Peyer's patch (tissue), 4 donors: ENCODE results near the gene EPPIN. TPM values are rescaled to one million over a fixed set of nuclear protein-coding genes. Genes with fewer than 3 reads are reported as not detected.
A peak's percentile ranks its signal among the peaks of the same experiment; 100 is the strongest.

Source experiments
- DNase-seq, 3 donors: peaks; one replicate each; pipeline ENCODE4 v3.0.0-alpha.2; 2017 to 2019
- H3K27ac ChIP-seq, 4 donors: fragments of 200-600 bp; sonication (generic); one replicate each; pipeline ENCODE4 v1.5.1; 2016 to 2019
- H3K27me3 ChIP-seq, 2 donors: fragments of 200-600 bp; sonication (generic); one replicate each; pipeline ENCODE4 v1.5.1; 2019
- H3K36me3 ChIP-seq, 3 donors: fragments of 200-600 bp; sonication (generic); one replicate each; pipeline ENCODE4 v1.5.1; 2016 to 2019
- H3K4me1 ChIP-seq, 4 donors: fragments of 200-600 bp; sonication (generic); one replicate each; pipeline ENCODE4 v1.5.1; 2016 to 2019
- H3K4me3 ChIP-seq, 4 donors: fragments of 200-600 bp; sonication (generic); 1 replicate in 3 of 4; 2 replicates in 1 of 4; pipeline ENCODE4 v1.5.1; 2016 to 2019; ENCODE audit warnings: mild to moderate bottlenecking in 1 of 4
- H3K9me3 ChIP-seq, 4 donors: fragments of 200-600 bp; sonication (generic); one replicate each; pipeline ENCODE4 v1.5.1; 2016 to 2019; ENCODE audit warnings: mild to moderate bottlenecking in 1 of 4
- POLR2A ChIP-seq, 2 donors: fragments of 450-650 bp; IDR thresholded peaks; one replicate each; pipeline ENCODE4 v1.5.1; 2017; ENCODE audit warnings: antibody characterized with exemption in 2 of 2, mild to moderate bottlenecking in 2 of 2, moderate library complexity in 2 of 2
- total RNA-seq, 4 donors: library from RNA; depleted of rRNA; stranded (reverse); fragments of >200 nt; gene quantifications; one replicate each; pipeline ENCODE4 v1.1.0, GENCODE V29; 2016
- TF ChIP-seq, protein P1 (sequence below), 6 experiments: fragments of 450-650 bp in 4 of 6; fragments of 200-600 bp in 2 of 6; sonication (generic) in 1 of 6; IDR thresholded peaks; one replicate each; pipeline ENCODE4 v1.5.1; 2017 to 2019; ENCODE audit warnings: antibody characterized with exemption in 6 of 6, mild to moderate bottlenecking in 3 of 6, moderate library complexity in 1 of 6

Gene EPPIN
- total RNA-seq, 4 donors from 2014 or later, result not detected

DNA sequence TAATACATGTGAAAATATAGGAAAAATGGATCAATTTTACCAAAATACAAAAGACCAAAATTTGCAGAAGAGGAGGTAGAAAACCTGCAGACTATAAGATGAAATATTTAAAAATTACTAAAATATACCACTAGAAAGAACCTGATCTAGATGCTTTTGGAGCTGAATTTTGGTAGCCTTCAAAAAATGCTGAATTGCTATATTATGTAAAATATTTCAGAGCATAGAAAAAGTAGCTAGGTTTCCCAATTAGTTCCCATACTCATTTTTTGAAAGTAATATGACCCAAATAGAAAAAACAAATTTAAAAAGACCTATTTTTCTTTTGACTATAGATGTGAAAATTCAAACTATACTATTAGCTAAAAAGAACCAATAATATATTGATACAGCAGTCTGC lies 3.6 kb upstream of the EPPIN start:
- H3K4me3 ChIP-seq, result no peak overlapping the region
- H3K36me3 ChIP-seq, result no peaks in the 10 kb centered on the region
- H3K4me1 ChIP-seq, result no peaks in the 10 kb centered on the region
- no peak for TF ChIP-seq POLR2A (IDR thresholded peaks at IDR 0.05)
- no peak overlapping the region for H3K27ac ChIP-seq
- H3K27me3 ChIP-seq, result no peaks in the 10 kb centered on the region
- no peaks in the 10 kb centered on the region for H3K9me3 ChIP-seq
- no peak for DNase-seq

DNA sequence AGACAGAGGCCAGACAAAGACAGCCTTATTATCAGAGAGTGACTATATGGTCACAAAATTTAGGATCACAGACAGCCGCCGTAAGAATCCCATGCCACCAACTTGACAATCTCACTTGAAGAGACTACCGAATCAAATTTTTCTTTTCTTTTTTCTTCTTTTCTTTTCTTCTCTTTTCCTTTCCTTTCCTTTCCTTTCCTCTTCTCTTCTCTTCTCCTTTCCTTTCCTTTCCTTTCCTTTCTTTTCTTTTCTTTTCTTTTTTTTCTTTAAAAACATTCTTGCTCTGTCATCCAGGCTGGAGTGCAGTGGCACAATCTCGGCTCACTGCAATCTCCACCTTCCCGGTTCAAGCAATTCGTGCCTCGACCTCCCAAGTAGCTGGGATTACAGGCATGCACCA lies 1.2 kb upstream of the EPPIN start:
- Histone ChIP-seq H3K27ac (no peak overlapping the region), H3K9me3 (no peaks in the 10 kb centered on the region), H3K27me3 (no peaks in the 10 kb centered on the region), H3K36me3 (no peaks in the 10 kb centered on the region), H3K4me1 (no peaks in the 10 kb centered on the region), H3K4me3 (no peak overlapping the region)
- DNase-seq, result no peak
- TF ChIP-seq, protein P1, sequence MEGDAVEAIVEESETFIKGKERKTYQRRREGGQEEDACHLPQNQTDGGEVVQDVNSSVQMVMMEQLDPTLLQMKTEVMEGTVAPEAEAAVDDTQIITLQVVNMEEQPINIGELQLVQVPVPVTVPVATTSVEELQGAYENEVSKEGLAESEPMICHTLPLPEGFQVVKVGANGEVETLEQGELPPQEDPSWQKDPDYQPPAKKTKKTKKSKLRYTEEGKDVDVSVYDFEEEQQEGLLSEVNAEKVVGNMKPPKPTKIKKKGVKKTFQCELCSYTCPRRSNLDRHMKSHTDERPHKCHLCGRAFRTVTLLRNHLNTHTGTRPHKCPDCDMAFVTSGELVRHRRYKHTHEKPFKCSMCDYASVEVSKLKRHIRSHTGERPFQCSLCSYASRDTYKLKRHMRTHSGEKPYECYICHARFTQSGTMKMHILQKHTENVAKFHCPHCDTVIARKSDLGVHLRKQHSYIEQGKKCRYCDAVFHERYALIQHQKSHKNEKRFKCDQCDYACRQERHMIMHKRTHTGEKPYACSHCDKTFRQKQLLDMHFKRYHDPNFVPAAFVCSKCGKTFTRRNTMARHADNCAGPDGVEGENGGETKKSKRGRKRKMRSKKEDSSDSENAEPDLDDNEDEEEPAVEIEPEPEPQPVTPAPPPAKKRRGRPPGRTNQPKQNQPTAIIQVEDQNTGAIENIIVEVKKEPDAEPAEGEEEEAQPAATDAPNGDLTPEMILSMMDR (IDR thresholded peaks at IDR 0.05), result no peak
- no peak for TF ChIP-seq POLR2A (IDR thresholded peaks at IDR 0.05)

DNA sequence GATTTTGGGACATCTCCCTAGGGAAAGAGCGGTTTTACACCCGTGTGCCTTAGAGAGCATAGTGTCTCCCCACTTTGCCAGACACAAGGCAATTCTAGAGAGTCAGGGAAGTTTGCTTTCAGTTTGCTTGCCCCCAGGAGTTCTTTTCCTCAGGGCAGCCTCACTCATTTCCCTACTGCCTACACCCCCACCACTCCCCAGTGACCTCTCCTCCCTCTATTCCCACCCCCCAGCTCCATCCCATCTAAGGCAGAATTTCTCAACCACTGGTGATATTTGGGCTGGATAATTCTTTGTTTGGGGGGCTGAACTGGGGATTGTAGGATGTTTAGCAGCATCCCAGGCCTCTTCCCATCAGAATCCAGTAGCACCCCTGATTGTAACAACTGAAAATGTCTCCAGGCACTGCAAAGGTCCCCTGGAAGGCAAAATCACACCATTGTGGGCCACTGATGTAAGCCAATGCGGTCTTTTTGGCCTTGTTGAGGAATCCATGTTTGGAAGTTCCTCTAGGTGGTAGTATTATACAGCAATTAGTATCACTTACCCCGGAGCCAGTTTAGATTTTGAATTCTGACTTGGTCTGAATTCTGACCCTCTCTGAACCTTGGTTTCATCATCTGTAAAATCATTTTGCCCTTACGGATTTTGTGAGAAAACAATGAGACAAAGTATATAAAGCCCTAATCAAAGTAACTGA lies 1.3 kb downstream of the EPPIN start:
- DNase-seq, result no peak
- Histone ChIP-seq H3K36me3 (no peaks in the 10 kb centered on the region), H3K27me3 (no peaks in the 10 kb centered on the region), H3K9me3 (no peaks in the 10 kb centered on the region), H3K27ac (no peak overlapping the region), H3K4me3 (no peak overlapping the region), H3K4me1 (no peaks in the 10 kb centered on the region)
- TF ChIP-seq POLR2A (IDR thresholded peaks at IDR 0.05), result no peak
- TF ChIP-seq, protein P1 (IDR thresholded peaks at IDR 0.05), result peak in 3 of 6 experiments; percentile 44 to 49 (median 46)

DNA sequence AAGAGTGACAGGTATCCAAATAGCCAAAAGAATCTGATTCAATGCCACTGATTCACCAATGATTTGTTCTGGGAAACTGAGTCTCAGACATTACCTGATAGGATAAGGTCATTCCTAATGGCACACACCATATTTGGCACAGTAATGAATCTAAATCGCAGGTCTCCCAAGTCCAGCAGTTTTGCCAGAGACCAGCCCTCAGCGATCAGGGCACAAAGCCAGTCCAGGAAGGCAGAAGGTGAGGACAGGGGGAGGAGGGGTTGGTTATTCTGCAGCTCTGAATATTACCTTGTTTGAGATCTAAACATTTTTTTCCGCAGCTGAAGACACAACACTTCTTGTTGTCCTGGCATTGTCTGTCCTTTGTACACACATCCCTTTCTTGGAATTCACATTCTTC lies 1.9 kb downstream of the EPPIN start:
- Histone ChIP-seq H3K4me1 (no peaks in the 10 kb centered on the region), H3K36me3 (no peaks in the 10 kb centered on the region), H3K27me3 (no peaks in the 10 kb centered on the region), H3K9me3 (no peaks in the 10 kb centered on the region), H3K4me3 (no peak overlapping the region), H3K27ac (no peak overlapping the region)
- no peak for DNase-seq
- TF ChIP-seq, protein P1 (IDR thresholded peaks at IDR 0.05), result no peak
- TF ChIP-seq POLR2A (IDR thresholded peaks at IDR 0.05), result no peak

DNA sequence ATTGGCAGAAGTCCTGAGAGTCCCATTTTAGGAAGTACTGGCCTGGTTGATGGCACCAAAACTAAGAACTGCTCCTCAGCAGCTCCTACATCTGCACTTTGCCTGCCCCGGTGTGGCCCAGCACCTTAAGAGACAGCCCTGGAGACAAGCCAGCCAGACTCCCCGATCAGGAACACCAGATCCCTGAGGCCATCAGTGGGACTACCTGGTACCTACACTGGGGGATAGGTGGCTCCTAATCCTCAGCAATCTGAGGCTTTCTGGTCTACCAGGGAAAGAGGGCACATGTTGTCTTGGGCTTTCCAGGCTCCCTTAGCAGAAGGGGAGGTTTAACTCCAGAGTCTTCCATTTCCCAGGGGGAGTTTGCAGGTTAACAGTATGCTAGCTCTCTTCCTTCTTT lies 7.8 kb downstream of the EPPIN start, which contains the start of gene WFDC6:
WFDC6 (minus strand) TSS at position 101 of the 400 bp plus-strand sequence; CDS start at position 26, 75 bp downstream.
- no peak within 1 kb of the TSS for H3K4me3 ChIP-seq
- H3K4me1 ChIP-seq, result no peaks in the 10 kb centered on the region
- no peak for DNase-seq
- H3K27ac ChIP-seq, result no peak within 1 kb of the TSS
- no peaks in the 10 kb centered on the region for H3K27me3 ChIP-seq
- TF ChIP-seq POLR2A (IDR thresholded peaks at IDR 0.05), result no peak
- TF ChIP-seq, protein P1 (IDR thresholded peaks at IDR 0.05), result no peak
- H3K36me3 ChIP-seq, result no peaks in the 10 kb centered on the region
- H3K9me3 ChIP-seq, result no peaks in the 10 kb centered on the region

DNA sequence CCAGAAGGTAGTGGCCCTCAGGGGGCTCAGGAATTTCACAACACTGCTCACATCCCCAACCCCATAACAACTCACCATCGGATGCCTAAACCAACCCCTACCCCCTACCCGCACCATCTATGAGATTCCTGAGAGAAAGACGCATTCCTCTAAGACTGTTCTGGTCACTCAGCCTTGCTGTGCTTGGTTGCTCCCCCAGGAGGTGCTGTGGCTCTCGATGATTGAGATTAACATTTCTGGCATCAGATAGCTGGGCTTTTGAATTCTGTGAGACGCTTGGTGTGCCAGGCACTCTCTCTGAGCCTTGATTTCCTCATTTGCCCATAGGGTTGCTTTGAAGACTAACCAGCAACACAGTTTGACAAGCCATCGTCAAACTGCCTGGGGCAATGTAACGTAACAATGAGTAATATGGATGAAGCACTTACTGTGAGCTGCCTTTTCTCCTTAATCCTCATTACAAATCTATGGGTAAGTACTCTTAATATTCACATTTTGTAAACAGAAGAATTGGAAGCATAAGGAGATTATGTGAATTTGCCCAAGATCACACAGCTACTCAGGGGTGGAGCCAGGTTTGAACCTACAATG lies 8.9 kb downstream of the EPPIN start:
- DNase-seq, result no peak
- Histone ChIP-seq H3K4me3 (no peak overlapping the region), H3K27ac (no peak overlapping the region), H3K4me1 (no peaks in the 10 kb centered on the region), H3K27me3 (no peaks in the 10 kb centered on the region), H3K36me3 (no peaks in the 10 kb centered on the region), H3K9me3 (no peaks in the 10 kb centered on the region)
- TF ChIP-seq, protein P1 (IDR thresholded peaks at IDR 0.05), result no peak
- TF ChIP-seq POLR2A (IDR thresholded peaks at IDR 0.05), result no peak
